Medulla oblongata (tissue), 1 donor: ENCODE measurements around the gene GRID2.
A peak's percentile ranks its signal among the peaks of the same experiment; 100 is the strongest.

Experiments used
- DNase-seq: peaks from one replicate; pipeline ENCODE4 v3.0.0-alpha.2; 2015; ENCODE audit errors: extremely low spot score

GRID2 gene

DNA sequence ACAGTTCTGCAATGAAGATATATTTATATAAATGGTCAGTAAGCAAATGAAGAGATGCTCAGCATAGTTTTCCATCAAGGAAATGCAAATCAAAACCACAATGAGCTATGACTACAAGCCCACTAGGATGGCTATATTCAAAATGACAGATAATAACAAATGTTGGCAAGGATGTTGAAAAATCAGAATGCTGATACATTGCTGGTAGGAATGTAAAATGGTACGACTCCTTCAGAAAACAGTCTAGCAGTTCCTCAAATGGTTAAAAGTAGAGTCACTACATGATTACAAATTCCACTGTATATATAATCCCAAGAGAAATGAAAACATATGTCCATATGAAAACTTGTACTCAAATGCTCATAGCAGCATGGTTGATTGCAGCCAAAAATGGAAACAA lies 1099.8 kb downstream of the GRID2 start:
- no peak for DNase-seq

DNA sequence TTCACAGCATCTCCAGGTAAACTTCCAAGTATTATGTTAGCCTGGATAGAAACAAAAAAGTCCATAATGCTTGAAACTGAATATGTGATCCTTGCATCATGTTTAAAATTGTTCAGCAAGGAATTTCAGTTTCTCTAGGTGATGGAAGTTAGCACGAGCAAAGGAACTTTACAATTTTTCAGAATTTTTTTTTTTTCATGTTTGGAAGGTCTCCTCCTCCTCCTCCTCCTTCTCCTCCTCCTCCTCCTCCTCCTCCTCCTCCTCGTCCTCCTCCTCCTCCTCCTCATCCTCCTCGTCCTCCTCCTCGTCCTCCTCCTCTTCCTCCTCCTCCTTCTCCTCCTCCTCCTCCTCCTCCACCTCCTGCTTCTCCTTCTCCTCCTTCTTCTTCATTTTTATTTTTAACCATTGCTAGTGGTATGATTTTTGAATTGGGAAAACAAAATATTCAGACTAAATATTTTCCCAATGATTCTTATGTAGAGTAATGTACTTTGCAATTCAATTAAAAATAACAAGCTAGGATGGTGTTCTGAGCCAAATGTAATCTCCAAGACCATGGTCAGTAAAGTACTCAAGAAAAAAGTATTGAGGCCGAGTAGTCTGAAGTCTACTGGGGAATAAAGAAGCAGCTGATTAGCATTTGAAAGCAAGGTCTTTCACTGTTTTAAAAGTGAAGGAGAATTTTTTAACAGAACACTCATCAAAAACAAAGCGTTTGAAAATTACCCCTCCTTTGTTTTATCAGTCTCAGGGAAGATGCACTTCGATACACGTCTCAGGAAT lies 1103.9 kb downstream of the GRID2 start:
- DNase-seq: no peak

DNA sequence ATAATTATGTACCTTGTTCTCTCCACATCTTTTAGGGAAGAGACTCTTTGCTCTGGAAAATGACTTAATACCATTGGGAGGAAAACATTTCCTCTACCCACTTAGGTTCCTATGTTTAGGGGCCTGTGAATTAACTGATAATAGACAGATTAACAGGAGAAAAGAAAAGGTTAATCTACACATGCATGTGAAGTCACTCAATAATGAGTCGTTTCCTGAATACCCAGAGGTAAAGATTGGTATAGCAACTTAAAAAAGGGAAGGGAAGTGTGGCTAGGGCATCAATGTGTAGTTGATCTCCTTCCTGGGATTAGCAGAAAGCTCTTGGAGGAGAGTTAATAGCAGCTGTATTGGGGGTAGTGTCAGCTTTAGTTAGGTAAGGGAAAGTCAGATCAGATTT lies 1105.3 kb downstream of the GRID2 start:
- DNase-seq: no peak

DNA sequence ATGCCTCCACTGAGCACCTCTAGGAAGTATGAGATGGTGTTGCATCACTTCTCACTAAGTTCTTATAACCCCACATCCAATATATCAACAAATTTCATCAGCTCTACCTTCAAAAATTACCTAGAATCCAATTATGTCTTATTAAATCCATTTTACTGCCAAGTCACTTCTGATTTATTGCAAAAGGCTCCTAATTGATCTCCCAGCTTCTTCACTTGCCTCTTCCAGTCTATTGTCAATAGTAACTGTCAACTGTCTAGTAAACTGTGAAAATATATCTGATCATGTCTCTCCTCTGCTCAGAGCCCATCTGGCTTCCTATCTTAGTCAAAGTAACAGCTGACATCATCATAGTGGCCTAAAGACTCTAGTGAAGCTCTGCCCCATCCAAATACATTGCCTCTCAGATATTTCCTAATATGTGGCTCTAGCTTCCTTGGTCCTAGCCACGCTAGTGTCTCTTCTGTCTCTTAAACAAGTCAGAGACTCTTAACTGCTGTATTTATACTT lies 1110.3 kb downstream of the GRID2 start:
- no peak for DNase-seq

DNA sequence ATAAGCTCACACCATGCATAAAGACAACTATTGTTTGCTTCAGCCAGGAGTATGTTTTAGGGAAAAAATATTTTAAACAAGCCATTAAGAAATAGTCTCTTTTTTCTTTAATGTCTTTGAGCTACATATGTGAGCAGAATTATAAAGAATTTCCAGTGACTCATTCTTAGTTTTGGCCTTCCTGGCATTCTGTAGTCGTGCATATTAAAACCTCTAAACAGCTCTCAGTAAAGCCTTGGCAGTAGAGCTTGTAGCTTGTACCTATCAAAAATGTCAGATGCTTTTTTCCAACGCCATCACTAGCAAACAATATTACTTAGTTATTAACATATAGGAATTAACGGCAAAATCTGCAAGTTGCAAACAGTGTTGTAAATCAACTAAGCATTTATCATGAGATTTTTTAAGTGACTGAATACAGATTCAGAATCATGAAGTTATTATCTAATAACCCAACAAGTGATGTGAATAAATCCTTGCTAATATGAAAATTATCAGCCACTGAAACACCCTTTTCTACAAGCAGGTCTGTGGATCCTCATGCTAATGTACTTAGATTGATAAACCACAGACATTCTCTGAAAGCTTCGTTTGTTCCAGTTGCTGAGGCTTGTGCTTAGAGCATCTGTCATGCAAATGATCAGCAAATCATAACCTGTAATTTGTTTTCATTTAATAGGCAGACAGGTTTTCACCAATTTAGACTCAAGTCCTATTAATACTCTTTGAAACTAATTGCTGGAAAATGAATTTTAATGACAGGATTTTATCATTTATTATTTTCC lies 1112.8 kb downstream of the GRID2 start:
- DNase-seq: peak; percentile 24

DNA sequence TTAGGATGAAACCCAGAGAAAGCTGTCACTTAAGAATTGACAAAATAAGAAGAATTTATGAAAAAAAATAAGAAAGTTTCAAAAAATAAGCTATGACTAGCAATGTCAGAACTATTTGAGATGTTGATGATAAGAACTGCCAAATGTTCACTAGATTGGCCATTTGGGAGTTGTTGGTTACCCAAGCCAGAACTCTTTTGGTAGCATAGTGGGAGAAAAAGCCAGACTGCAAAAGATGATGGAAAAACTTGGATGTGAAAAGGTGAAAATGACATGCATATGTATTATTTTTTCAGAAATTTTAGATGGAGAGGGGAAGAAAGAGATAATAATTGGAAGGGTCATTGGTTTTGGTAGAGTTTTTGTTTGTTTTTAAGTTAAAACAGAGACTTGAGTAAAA lies 1127.6 kb downstream of the GRID2 start:
- no peak for DNase-seq

DNA sequence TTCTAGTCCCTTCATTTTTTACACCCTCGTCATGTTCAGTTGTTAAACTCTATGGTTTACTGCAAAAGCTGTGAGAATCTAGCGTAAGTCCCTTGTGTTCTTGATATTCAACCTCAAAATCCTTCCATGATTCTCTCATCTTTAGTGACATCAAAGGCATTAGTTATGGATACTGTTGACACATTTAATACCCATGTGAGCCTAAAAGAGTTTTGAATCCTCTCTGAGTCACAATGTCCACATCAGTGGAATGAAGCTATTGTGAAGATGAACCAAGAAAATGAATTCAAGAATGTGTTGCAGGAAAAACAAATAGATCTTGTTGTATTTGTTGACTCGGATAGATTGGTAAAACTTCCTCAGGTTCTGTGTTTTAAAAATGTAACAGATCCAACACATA lies 1130.1 kb downstream of the GRID2 start:
- DNase-seq: no peak

DNA sequence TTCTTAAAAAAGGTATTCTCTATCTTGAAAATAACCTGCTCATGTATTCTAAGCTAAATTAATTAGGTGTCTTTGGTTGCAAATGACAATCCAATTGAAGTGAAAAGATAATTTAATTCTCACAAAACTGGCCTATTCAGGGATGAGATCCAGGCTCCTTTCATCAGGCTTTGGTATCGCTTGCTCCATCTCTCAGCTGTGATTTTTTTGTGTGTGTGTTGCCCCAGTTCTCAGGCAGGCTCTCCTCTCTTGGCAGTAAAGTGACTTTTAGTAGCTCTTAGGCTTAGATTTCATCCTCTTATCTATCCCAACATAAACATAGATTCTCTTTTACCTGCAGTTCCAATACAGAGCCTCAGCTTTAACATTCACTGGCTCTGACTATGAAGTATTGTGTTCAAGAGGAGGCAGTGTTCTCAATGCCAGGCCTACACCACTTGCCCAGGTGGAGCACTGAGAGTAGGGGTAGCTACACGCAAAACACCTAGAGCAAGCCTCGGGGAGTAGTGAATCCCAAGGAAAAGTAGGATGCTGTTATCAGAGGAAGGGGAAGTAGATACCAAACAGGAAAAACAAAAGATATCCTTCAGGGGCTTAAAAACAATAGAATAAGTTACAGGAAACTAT lies 1132.3 kb downstream of the GRID2 start:
- no peak for DNase-seq

DNA sequence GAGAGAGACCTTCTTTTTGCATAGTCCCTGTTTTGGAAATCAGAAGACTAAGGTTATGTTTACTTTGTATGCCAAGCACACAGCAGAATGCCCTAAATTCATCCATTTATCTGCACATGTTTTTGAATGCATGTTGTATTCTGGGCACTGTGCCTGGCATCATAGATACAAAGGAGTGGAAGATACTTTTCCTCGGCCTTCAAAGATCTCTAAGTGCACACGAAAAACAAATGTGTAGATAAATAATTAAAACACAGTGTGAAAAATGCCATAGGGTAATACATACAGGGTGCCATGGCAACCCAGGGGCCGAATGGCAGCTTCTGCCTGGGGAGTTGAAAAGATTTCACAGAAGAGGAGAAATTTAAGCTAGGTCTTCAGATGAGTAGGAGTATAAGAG lies 1134.2 kb downstream of the GRID2 start:
- no peak for DNase-seq

DNA sequence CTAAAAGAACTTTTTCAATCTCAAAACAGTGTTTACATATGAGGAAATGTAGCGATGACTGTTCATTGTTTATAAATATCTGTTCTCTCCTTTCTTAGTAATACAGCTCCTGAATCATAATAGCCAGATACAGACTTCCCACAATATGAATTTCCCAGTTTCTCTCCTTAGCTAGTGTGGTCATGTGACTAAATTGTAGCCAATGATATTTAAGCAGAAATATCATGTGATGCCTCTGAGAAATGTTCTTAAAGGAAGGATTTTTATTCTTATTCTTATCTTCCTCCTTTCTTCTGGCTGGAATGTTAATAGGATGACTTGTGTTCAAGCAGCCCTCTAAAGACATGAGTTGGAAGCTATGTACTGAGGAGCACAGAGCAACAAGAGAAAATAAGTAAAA lies 1141.1 kb downstream of the GRID2 start:
- no peak for DNase-seq

DNA sequence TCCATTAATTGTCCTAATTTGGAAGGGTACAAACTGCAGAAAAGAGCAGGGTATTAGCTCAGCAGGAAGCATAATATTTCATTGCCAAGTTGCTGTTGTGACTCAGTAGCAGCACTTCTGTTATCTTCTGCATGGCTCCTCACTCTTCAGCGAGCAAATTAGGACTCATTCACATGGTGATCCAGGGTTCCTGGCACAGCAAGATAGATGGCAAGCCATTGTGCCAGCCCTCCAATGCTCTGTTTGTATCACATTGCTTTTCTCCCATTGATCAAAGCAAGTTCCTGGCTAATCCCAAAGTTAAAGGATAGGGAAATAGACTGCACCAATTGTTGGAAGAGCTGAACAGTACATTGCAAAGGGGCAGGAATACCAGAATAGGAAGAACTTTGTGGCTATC lies 1142.3 kb downstream of the GRID2 start:
- DNase-seq: no peak

DNA sequence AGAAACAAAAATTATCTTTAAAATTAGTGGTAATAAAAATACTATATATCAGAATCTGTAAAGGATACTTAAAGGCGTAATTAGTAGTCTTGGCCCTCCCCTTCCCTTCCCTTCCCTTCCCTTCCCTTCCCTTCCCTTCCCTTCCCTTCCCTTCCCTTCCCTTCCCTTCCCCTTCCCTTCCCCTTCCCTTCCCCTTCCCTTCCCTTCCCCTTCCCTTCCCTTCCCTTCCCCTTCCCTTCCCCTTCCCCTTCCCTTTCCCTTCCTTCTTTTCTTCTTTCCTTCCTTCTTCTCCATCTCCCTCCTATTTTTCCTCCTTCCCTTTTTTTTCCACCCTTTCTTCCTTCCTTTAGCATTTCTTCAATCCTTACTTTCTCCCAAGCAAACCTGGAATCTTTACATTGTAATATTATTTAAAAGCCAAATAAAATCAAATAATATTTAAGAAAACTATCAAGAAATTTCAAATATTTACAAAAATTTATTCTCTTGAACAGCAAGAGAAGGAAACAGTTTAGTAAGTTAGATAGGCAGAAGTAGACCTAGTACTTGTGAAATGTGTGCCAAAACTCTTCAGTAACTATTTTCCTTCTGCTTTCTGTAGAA lies 1145.0 kb downstream of the GRID2 start:
- no peak for DNase-seq

DNA sequence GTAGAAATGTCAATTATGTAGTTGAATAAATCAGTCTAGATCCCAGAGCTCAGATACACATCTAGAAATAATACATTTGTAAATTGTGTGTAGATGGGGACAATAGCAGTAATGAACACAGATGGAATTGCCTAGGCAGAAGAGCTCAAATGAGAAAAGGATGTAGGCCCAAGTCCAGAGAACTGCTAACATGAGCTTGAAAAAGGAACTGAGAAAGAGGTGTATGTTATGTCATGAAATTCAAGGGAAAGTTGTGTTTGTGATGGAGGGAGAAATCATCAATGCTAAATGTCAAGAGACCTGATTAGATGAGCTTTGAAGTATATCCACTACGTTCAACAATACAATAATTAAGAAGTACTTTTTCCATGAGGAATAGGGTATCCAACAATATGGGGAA lies 1148.2 kb downstream of the GRID2 start:
- no peak for DNase-seq

DNA sequence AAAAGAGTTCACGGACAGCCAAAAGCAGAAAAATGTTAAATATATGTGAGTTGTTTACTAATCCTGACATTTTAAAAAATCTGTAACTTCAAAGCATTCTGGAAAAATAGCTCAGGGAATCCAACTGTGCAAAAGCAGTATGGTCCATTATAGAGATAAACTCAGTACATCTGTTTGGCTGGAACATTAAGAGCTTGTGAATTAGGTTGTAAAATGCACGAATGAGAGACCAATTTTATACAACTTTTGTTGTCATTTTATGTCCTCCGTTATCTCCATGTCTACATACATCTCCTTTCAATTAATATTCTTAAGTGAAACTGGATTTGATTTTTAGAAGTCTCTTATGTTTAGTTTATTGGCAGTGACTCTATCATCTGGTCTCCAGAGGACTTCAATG lies 1157.8 kb downstream of the GRID2 start:
- DNase-seq: no peak

DNA sequence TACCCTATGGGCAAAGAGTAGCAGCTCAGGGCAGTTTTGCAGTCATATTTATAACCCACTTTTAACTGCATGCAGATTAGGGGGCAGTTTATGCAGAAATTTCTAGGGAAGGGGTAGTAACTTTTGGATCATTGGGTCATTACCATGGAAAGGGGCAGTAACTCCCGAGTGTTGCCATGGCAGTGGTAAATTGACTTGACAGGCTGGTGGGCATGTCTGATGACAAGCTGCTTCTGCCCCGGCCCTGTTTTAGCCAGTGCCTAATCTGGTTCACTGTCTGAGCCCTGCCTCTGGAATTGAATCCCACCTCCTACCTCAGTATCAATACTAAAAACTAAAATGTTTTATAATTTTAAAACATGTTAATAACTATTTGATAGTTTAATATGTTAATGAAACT lies 1162.7 kb downstream of the GRID2 start:
- DNase-seq: no peak

DNA sequence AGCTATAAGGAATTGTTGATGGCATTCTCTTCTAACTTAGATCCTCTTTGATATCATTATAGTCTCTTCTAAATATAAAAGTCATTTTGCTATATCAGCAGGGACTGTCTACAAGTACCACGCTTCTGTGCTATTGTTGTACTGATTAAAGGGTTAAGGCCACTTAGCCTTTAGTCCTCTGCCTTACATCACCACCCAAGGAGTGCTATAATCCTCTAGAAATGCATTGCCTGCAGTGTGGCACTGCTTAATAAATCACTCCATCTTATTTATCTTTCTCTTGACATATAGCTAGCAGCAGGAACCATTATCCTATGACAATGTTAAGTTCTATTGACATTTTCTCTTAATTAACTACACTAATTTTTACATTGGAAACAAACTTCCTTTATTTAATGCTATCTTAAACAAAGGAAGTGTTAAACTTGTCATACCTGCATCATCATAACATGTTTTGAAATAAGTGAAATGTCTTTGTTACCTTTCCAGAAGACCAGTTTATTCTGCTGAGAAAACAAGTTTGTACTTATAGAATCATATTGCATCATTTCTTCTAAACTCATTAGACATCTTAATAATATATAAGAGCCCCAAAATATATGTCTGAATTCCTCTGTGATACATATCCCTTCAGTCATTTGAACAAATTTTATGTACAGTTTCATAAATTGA lies 1163.9 kb downstream of the GRID2 start:
- no peak for DNase-seq

DNA sequence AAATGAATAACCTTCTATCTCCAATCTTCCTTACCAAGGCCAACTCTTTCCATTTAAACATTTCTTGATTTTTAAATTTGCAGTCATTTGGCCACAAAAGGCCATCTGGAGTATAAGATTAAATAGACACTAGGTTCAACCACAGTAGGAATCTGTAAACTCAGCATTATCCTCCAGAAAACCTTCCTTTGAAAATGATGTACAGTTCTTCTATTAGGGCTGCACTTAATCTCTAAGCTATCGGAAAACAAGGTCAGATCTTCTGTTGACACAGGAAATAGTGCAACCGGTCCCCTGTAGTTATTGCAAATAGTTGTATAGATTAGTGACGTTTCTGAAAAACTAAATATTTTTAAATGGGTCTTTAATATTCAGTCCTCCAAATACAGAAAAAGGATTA lies 1165.8 kb downstream of the GRID2 start:
- DNase-seq: no peak

DNA sequence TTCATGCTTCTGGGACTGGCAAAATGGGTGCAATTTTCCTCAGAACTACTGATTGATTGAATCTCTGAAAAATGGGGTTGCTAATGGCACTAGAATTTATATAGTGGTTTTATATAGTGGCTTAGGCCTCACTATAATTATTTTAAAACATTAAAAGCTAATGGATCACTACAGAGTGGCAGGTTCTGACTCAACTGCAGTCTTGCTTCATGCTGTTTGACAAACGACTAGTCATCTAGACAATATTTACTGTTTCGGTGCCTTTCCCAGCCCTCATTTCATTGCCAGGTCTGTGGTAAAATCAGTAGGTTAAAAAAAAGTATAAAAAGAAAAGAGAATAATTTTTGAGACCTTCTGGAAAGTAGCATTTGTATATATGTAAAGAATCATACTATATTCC lies 1172.0 kb downstream of the GRID2 start:
- DNase-seq: no peak

DNA sequence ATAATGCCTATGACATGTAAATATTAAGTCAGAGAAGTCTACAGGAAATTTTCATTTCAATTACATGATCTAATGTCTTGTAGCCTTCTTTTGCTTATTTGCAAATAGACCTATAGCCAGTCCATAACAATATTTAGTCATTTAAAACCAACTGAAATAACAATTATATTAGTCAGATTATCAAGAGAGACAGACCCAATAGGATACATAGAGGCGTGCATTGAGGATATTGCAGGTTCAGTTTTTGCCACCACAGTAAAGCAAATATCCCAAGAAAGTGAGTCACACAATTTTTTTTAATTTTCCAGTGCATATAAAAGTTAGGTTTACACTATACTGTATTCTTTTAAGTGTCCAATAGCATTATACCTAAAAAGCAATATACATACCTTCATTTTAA lies 1175.0 kb downstream of the GRID2 start:
- DNase-seq: no peak

DNA sequence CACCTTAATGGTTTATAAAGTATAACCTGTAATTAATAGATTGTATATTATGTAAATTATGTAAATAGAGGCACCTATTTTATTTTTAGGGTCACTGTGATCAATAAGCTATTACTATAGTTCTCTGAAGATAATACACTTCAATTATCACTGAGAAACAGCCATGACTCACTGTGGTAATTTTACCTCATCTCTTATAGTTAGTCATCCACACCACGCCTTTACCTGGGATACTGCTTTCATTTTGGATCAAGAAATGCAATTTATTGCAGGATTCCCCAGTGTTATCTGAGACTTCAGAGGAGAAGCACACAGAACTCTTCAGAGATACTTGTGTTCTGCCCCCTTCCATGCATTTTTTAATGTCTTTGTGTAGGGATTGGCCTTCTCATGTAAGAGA lies 1176.7 kb downstream of the GRID2 start:
- DNase-seq: no peak

DNA sequence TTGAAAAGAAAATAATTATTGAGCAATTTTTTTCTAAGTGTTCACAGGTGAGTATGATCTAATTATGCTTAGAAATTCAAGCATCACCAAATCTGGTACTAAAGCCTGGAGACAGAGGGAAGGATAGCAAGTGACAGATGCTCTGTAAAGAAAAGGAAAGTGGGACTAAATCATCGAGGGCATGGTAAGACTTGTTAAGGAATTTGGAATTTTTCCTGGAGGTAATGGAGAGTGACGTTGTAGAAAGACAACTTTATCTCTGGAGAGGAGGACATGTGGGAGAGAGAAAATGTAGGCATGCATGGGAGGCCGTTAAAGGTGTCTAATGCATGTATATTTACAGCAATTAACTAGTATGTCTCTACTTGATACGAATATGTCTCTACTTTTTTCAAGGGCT lies 1191.6 kb downstream of the GRID2 start:
- DNase-seq: no peak

DNA sequence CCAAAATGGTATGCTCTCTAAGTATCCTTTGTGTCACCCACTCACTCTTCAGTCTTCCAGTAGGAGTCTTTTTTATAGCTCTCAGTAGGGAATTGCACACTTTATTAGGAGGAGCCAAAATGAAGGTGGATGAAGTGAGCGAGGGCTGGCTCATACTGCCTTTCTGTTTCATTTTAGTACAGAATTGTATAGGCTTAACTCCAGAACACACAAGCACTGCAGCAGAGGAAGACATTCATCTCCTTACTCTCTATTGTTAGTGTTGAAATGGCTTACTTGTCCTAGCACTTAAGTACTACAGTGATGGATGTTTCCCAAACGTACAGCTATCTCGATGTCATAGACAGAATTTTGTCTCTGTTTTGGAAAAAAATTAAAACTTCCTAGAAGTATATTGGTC lies 1197.5 kb downstream of the GRID2 start:
- DNase-seq: no peak
